Measurements from ENCODE around the gene KRTAP5-5. TPM values are rescaled to one million over a fixed set of nuclear protein-coding genes. Genes with fewer than 3 reads are reported as not detected.
"Not testable (repeated sequence)": the region's sequence is repeated elsewhere in the genome, so short reads cannot be mapped to it uniquely, and the experiment has no call there.

KRTAP5-5 gene
- total RNA-seq, 1 donor from 2014 or later = not detected

DNA sequence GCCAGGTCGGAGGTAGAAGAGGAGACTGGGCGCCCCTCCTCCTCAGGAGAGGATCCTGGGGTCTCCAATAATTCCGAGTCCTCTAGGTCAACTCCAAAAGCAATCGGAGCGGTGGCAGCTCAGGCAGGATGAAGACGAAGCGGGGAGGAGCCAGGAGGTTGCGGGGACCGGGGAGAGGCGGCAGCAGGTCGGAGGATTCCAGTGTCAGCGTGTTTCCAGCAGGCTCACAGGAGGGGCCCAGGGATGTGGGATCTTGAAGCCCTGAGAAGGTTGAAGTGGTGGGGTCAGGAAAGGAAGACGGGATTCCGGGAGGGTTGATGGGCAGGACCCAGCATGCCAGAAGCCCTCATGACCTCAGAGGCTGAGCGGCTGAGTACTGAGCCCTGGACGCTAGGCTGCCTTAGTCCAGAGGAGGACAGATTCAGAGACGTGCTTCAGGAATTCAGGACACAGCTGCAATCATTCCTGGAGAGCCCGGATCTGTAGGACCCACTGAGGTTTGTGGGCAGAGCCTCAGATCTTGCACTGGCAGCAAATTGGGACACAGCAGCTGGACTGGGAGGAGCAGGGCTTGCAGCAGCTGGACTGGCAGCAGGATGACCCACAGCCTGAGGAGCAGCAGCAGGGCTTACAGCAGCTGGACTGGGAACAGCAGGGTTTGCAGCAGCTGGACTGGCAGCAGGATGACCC lies 22.3 kb upstream of the KRTAP5-5 start:
- intact Hi-C loops (cut with micrococcal nuclease) = not testable (repeated sequence)

DNA sequence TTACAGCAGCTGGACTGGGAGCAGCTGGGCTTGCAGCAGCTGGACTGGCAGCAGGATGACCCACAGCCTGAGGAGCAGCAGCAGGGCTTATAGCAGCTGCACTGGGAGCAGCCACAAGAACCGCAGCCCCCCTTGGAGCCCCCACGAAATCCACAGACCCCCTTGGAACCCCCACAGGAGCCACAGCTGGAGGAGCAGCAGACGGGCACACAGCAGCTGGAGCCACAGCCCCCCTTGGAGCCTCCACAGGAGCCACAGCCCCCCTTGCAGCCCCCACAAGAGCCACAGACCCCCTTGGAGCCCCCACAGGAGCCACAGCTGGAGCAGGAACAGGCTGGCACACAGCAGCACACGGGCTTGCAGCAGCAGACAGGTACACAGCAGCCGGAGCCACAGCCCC lies 21.7 kb upstream of the KRTAP5-5 start:
- intact Hi-C loops (cut with micrococcal nuclease) = not testable (repeated sequence)

DNA sequence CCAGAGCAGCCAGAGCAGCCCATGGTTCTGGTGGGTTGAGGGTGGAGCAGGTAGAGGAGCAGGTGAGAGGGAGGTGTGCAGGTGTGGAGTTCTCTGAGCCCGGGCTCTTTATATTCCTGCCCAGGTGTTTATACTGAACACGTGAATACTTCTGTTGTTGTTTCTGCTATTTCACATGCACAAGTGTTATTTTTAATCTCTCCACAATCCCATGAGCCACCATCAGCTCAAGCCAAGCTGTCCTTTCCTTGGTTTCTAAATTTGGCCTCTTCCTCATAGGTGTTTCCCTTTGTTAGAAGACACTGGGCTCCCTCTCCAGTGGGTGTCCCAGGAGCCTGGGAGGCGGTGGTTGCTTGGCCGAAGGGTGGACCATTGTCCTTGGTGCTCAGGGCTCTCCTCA lies 21.2 kb upstream of the KRTAP5-5 start, which contains the start of gene KRTAP5-3:
Gene KRTAP5-3 (minus strand): TSS at position 101 of the 400 bp plus-strand sequence. CDS start 78 bp downstream, at position 23.
- intact Hi-C loops (cut with micrococcal nuclease) = no loop called here

DNA sequence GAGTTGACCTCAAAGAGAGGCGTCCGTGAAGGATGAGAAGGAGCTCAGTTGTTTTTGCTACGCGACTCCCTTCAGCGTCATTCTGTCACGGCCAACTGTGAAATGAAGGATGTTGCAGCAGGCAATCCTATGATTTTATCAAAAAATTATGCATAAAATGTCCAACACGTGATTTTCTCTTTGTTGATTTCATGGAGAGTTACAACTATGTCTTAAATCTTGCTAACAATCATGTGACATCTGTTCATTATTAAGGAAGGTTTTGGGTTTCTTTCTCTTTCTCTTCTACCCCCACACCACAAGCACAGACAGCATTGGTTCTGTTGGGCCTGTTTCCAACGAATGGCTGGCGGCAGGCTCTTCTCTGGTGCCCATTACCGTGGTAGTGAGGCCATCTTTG lies 11.3 kb upstream of the KRTAP5-5 start:
- intact Hi-C loops (cut with micrococcal nuclease) = no loop called here

DNA sequence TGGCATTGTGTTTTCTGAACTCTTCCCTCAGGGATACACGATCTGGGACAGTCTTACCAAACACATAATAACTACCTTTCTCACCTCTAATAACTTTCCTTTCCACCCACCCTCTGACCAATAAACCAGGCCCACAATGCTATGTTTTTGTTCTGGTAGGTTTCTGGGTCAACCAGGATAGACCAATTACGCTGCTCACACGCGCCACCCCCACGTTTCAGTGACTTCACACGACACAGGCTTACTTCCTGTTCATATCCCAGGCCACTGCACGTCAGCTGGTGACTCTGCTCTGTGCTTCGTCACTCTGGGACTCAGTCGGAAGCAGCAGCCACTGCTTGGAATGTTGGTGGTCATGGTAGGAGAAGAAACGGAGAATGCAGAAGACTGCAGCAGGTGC lies 10.1 kb upstream of the KRTAP5-5 start:
- intact Hi-C loops (cut with micrococcal nuclease) = no loop called here

DNA sequence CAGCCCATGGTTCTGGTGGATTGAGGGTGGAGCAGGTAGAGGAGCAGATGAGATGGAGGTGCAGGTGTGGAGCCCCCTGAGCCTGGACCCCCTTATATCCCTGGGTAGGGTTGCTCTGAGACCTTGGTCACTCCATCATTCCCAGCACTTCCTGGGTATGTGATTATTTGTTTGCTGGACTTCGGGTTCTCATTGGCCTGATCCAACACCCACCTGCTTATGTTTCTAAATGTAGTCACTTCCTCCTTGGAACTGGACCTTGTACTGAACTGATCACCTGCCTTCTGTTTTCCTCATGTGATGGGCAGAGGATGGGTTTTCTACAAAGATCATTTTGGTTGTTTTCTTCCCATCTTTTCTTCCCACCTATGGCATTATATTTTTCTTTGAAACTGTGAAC lies 7.5 kb upstream of the KRTAP5-5 start, which contains the start of gene KRTAP5-4:
Gene KRTAP5-4 (minus strand): TSS at position 53 of the 400 bp plus-strand sequence. CDS start 45 bp downstream, at position 8.
- intact Hi-C loops (cut with micrococcal nuclease) = no loop called here

DNA sequence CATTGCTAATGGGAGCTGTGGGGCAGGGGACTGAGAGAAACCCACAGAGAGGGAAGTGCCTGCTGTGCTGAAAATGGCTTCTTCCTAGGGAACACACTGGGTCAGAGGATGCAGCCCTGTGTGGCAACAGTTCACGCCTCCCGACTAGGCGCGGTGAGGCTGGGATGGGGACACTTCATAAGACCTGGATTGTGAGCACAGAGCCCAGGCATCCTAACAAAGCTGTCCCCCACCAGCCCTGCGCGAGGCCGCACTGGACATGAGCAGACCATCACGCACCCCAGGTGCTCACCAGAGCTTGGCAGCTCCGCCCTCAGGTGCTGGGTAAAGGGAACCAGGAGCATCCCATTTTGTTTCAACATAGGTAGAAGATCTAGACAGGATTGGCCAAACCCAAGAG lies 5.9 kb upstream of the KRTAP5-5 start:
- intact Hi-C loops (cut with micrococcal nuclease) = no loop called here

DNA sequence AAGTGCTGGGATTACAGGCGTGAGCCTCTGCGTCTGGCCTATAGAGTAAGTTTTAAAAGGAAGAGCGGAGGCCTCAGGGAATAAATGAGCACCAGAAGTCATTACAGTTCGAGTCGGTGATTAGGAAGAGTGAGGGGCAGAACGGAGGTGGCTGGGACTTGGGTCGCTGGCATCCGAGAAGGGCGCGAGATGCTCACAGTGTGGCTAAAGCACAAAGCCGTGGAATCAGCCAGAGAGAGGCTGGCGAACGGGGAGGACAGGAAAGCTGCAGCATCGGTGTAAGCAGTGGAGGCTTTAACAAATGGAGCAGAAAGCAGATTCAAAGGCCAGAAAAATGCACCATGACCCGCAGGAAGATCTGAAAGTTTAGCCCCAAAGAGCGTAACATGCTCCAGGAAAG lies 5.0 kb upstream of the KRTAP5-5 start:
- intact Hi-C loops (cut with micrococcal nuclease) = no loop called here

DNA sequence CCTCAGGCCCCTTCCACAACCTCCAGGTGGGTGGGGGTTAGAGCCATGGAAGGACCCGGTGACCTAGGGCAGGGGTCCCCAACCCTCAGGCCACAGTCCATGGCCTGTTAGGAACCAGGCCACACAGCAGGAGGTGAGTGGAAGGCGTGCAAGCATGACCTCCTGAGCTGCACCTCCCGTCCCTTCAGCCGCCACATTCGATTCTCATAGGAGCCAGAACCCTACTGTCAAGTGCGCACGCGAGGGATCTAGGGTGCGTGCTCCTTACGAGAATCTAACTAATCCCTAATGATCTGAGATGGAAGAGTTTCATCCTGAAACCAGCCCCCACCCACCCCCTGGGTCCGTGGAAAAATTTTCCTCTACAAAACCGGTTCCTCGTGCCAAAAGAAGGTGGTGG lies 4.0 kb upstream of the KRTAP5-5 start:
- intact Hi-C loops (cut with micrococcal nuclease) = no loop called here

DNA sequence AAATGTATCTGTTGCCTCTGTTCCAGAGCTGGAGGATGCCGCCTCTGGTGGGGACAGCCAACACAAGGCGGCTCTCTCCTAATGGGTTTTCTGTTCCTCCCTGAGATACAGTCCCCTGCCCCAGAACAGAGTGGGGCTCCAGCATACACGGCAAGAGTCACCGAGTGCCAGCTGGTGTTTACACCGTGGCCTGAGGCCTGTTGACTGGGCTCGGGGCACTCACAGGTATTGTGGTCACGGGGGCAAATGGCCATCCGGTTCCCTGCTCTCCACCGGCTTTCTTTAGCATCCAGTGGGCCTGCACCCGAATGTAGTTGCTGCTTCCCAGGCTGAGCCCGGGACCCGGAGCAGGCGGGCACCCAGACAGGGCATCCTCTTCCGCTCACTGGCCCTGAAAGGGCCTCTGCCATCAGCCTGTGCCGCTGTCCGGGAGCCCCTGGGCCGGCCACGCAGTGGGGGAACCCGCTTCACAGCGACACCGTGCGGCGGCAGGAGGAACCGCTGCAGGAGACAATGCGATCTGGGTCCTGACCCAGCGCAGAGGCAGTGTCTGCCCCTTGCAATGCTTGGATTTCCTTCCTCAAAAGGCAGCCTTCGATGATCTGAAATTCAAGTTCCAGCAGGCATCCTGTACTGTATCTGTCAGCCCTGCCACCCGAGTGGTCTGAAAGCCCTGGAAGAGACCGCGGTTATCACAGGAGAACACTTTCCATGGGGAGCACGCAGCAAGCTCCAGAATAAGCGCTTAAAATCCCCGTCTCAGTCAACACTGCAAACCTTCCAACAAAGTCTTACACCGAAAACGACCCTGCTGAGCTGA lies 859 bp upstream of the KRTAP5-5 start:
- intact Hi-C loops (cut with micrococcal nuclease) = no loop called here

DNA sequence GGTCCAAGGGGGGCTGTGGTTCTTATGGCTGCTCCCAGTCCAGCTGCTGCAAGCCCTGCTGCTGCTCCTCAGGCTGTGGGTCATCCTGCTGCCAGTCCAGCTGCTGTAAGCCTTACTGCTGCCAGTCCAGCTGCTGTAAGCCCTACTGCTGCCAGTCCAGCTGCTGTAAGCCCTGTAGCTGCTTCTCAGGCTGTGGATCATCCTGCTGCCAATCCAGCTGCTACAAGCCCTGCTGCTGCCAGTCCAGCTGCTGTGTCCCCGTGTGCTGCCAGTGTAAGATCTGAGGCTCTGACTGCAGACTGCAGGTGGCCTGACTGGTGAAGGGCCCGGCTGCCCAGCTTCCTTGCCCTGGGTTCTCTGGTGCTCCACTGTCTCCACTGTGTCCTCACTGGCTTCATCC lies 696 bp downstream of the KRTAP5-5 start:
- intact Hi-C loops (cut with micrococcal nuclease) = no loop called here

DNA sequence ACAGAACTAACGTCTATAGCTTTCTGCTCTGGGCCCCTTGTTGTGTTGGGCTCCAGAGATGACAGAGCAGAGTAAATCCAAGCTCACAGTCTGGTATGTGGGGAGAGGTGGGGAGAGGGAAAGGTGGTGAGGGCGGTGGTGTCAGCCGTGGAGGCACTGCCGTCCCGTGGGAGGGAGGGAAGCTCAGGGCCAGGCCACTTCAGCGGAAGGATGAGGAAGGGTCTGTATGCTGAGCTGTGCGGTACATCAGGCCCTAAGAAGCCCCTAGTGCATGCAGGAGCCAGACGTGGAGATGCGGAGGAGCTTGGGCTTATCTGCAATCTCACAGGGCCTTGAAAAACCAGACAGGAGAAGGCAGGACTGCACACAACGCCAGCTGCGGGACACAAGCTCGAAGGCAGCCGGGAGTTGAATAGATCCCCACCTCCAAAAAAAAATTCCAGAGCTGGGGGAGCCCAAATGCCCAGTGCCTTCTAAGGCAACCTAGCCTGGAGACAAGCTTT lies 1.5 kb downstream of the KRTAP5-5 start:
- intact Hi-C loops (cut with micrococcal nuclease) = no loop called here

DNA sequence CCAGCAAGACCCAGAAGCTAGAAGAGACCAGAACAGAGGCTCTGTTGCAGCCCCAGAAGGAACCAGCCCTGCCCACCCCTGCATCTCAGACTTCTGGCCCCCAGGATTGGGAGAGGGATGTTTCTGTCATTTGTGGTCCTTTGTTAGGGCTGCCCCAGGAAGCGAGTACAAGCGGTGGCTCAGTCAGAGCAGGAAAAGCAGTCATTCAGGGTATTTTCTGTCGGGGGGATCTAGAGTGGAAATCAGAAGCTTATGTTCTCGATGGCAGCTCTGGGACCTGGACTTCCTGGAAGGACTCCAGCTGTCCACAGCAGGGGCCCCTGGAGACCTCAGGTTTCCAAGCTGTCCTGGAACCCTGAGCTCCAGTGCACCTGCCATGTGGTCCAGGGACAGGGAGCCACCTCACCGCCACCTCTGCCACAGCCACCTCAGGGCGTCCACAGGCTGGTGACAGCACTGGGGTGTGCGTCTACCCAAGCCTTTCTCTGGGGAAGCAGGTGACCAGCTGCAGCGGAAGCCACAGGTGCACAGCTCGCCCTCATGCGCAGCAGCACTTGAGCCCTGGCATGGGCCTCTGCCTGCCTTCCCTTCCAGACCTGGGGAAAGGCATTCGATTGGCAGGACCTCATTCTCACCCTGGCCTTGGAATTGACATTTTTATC lies 2.6 kb downstream of the KRTAP5-5 start:
- intact Hi-C loops (cut with micrococcal nuclease) = no loop called here

DNA sequence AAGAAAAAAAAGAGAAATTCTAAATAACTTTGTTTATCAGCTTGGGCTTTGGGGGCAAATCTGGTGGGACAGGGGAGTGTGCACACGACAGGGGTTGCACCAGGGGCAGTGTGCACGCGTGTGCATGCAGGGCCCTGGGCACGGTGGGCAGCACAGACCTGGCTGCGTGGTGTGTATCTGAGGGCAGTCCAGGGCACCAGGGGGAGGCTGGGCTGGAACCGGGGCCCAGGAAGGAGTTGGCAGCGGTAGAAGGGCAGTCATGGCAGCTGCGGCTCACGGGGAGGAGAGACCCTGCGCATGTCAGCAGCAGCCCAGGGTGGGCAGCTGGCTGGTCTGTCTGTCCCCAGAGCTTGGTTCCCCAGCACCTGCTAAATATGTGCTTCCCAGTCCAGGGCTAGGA lies 4.3 kb downstream of the KRTAP5-5 start:
- intact Hi-C loops (cut with micrococcal nuclease) = no loop called here

DNA sequence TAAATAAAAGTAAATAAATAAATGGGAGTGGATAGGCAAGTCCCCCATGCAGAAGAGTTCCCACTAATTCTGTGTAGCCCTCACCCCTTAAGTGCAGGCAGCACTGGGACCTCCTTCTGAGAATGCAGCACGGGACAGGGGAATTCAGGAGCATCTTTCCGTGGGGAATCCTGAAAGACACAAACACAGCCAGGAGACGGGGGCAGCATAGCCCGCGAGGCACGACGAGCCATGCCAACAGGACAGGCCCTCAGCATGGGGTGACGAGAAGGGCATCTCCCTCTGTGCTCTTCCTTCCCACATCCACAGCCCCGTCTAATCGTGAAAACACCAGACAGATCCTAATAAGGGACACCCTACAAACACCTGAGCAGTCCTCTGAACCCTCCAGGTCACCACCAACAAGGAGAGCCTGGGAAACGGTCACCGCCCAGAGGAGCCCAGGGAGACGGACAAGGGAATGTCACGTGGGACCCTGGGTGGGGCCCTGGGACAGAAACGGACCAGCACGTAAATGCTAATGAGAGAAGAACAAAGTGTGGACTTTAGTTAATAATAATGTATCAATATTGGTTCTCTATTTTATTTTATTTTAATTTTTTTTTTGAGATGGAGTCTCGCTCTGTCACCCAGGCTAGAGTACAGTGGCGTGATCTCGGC lies 6.8 kb downstream of the KRTAP5-5 start:
- intact Hi-C loops (cut with micrococcal nuclease) = no loop called here

DNA sequence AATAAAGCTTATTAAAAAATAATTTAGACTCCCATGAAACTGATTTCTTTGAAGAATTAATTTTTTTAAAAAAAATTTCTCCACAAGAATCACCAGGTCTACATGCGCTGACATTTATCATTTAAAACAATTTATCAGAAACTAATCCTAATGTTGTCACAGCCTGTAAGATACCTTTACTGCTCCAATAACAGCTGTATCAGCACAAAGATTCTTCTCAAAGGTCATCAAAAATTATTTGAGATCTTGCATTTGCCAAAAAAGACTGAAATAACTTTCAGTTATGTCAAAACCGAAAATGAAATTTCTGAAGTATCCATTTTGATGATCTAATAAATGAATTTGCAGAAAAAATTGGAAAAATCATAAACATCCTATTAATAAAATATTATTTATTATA lies 8.1 kb downstream of the KRTAP5-5 start:
- intact Hi-C loops (cut with micrococcal nuclease) = no loop called here

DNA sequence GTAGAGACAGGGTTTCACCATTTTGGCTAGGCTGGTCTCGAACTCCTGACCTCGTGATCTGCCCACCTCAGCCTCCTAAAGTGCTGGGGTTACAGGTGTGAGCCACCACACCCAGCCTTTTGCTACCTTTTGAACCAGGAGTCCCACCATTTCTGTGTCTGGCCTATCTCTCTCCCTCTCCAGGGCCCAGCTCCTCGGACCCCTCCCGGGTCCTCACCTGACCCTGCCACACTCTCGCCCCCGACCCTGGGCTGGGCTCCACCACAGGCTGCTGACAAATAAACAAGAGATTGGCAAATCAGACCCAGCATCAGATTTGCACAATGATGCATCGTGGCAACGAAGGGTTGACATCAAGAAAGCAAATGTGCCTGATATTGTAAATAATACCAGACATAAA lies 8.8 kb downstream of the KRTAP5-5 start:
- intact Hi-C loops (cut with micrococcal nuclease) = no loop called here

DNA sequence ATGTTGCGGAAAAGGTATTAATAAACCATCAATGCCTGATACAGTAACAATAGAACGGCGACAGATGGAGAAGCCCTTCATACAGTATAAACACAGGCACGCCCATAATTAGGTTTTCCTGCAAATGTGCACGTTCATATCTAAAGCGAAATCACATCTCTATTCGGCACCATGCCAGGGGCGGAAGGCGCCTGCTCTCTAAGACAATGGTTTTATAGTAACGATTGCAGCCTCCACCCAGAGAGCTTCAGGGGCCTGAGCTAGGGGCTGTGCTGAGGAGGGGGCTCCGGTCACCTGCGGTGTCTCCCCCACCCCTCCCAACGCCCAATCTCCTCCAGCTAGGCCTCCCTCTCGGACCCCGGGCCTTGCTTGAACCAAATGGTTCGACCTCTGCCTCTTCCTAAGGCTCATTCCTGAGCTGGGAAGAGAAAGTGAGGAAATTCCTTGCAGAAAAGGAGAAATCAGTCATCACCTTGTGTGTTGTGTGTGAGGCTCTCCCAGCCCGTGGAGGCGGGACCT lies 9.6 kb downstream of the KRTAP5-5 start:
- intact Hi-C loops (cut with micrococcal nuclease) = no loop called here

DNA sequence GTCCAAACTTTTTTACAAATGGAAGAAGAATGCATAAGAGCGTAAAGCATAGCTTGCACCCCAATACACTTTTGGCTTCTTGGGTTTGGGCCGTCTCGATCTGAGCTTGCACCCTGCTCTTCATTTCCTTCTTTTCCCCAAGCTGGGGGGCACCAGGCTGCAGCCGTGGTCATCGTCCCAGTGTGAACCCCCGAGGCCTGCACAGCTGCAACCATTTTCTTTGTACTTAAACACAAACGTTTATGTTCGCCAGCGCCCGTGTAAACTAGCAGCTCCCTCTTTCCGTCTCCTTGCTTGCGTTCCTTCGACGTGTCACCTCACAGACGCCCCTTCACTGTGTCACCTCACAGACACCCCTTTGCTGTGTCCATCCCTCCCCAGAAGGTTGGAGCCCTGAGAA lies 10.1 kb downstream of the KRTAP5-5 start:
- intact Hi-C loops (cut with micrococcal nuclease) = no loop called here

DNA sequence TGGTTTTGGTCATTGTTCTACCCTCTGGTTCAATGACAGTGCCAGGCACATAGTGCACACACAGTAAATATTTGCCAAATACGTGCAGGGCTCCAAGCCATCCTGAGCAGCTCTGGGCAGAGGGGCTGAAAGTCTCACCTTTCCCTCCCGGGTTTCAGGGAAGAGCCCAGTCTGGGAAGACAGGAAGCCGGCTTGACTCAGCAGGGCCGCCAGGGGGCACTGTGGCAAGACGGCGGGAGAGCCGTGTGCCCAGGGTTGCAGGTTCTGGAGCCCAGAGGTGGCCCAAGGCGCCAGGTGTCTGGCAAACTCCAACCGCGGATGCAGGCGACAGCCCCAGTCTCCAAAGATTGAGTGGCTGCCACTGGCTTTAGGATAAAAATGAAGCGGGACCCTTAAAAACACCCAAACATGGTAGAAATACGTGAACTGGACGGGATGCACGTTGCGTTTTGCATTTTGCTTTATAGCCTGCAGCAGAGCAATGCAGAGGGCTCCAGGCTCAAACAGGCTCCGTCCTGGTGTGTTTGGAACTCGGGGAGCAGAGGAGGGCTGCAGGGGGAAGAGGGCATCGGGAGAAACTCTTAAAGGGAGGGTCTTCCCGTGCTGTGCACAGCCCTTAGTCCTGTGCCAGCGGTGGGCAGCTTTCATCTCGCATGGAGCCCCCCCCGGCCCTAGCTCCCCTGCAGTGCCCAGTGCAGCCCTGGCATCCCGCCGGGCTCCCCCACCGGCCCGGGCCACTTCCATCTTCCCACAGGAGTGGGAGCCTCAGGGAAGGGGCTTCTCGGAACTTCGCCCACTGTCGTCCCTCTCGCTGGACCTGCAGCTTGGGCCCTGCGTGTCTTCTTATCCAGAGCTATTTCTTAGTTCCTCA lies 10.7 kb downstream of the KRTAP5-5 start:
- intact Hi-C loops (cut with micrococcal nuclease) = no loop called here

Data from T-helper 1 cell treated with Interleukin-12 subunit alpha and Interleukin-12 subunit beta and Interleukin-4 antibody, amounts not matched to agents 30 ng/mL and 1 ng/mL, for 36 hours (primary cell).